WTC11 (cell line): ENCODE data around the gene GAP43. TPM values are rescaled to one million over a fixed set of nuclear protein-coding genes. Genes with fewer than 3 reads are reported as not detected.

Source experiments
- ATAC-seq: fragments of 200-7000 bp; cut with Tn5 transposase; 2 replicates; pipeline ENCODE4 v1.10.0; 2021; ENCODE audit warnings: mild to moderate bottlenecking, moderate library complexity
- CTCF ChIA-PET: fragments of 300-600 bp; sonication (Branson Sonifier 250); formaldehyde crosslinking; loops from one replicate; lab custom pipeline; 2021; ENCODE audit warnings: antibody characterized with exemption; lab: Charles Lee
- POLR2A ChIA-PET: fragments of 350-600 bp; sonication (Branson Sonifier 250); formaldehyde crosslinking; loops from one replicate; lab custom pipeline; 2021; ENCODE audit warnings: antibody characterized with exemption; lab: Charles Lee
- DNase-seq: peaks from one replicate; pipeline ENCODE4 v3.0.0; 2021; ENCODE audit warnings: low spot score
- H3K27ac Mint-ChIP-seq: 2 replicates; pipeline ENCODE4 v1.8.0; 2021; ENCODE audit warnings: mixed read lengths
- H3K27me3 Mint-ChIP-seq: 2 replicates; pipeline ENCODE4 v1.8.0; 2021; ENCODE audit warnings: low read depth, mild to moderate bottlenecking, moderate library complexity, mixed read lengths
- H3K36me3 Mint-ChIP-seq: 2 replicates; pipeline ENCODE4 v1.8.0; 2021; ENCODE audit warnings: mixed read lengths
- H3K4me1 Mint-ChIP-seq: 2 replicates; pipeline ENCODE4 v1.8.0; 2022; ENCODE audit warnings: mixed read lengths
- H3K4me3 Mint-ChIP-seq: 2 replicates; pipeline ENCODE4 v1.8.0; 2021; ENCODE audit warnings: mild to moderate bottlenecking, moderate library complexity, mixed read lengths
- H3K9me3 Mint-ChIP-seq: 2 replicates; pipeline ENCODE4 v1.8.0; 2021; ENCODE audit warnings: mixed read lengths
- ATF3 ChIP-seq: sonication (generic); formaldehyde crosslinking; conservative IDR thresholded peaks from 2 replicates; pipeline ENCODE4 v1.8.1; 2022; ENCODE audit warnings: mild to moderate bottlenecking, missing genetic modification reagents
- ATF6 ChIP-seq: sonication (generic); formaldehyde crosslinking; IDR thresholded peaks from 2 replicates; pipeline ENCODE4 v1.8.1; 2023; ENCODE audit warnings: mild to moderate bottlenecking, missing genetic modification reagents
- E2F4 ChIP-seq: sonication (generic); formaldehyde crosslinking; IDR thresholded peaks from 2 replicates; pipeline ENCODE4 v1.8.1; 2022; ENCODE audit warnings: low read depth, mild to moderate bottlenecking, moderate library complexity, missing genetic modification reagents, borderline replicate concordance
- ESRRA ChIP-seq: sonication (generic); formaldehyde crosslinking; IDR thresholded peaks from 2 replicates; pipeline ENCODE4 v1.8.1; 2022; ENCODE audit warnings: mild to moderate bottlenecking, missing genetic modification reagents, borderline replicate concordance
- ETV6 ChIP-seq: sonication (generic); formaldehyde crosslinking; IDR thresholded peaks from 2 replicates; pipeline ENCODE4 v1.8.1; 2022; ENCODE audit warnings: mild to moderate bottlenecking, missing genetic modification reagents
- FOXP1 ChIP-seq: sonication (generic); formaldehyde crosslinking; IDR thresholded peaks from 2 replicates; pipeline ENCODE4 v1.8.0; 2022; ENCODE audit warnings: missing genetic modification reagents, mild to moderate bottlenecking, moderate library complexity, borderline replicate concordance
- IRF2 ChIP-seq: sonication (generic); formaldehyde crosslinking; IDR thresholded peaks from 2 replicates; pipeline ENCODE4 v1.8.0; 2022; ENCODE audit warnings: low read depth, missing genetic modification reagents, borderline replicate concordance
- KAT7 ChIP-seq: sonication (generic); formaldehyde crosslinking; IDR thresholded peaks from 2 replicates; pipeline ENCODE4 v1.8.1; 2023; ENCODE audit warnings: missing genetic modification reagents, mild to moderate bottlenecking, borderline replicate concordance
- NFATC4 ChIP-seq: fragments of 250-450 bp; sonication (Bioruptor Pico); IDR thresholded peaks from 2 replicates; pipeline ENCODE4 v1.9.0; 2021; ENCODE audit warnings: mild to moderate bottlenecking
- NR1H2 ChIP-seq: sonication (generic); formaldehyde crosslinking; IDR thresholded peaks from 2 replicates; pipeline ENCODE4 v1.9.0; 2021; ENCODE audit warnings: mild to moderate bottlenecking, moderate library complexity, missing genetic modification reagents
- SMAD4 ChIP-seq: sonication (generic); formaldehyde crosslinking; IDR thresholded peaks from 2 replicates; pipeline ENCODE4 v1.8.0; 2022; ENCODE audit warnings: mild to moderate bottlenecking, missing genetic modification reagents
- TEAD1 ChIP-seq: sonication (generic); formaldehyde crosslinking; IDR thresholded peaks from 2 replicates; pipeline ENCODE4 v1.8.0; 2022; ENCODE audit warnings: mild to moderate bottlenecking, missing genetic modification reagents
- ZBTB21 ChIP-seq: sonication (generic); formaldehyde crosslinking; IDR thresholded peaks from 2 replicates; pipeline ENCODE4 v1.8.1; 2023; ENCODE audit warnings: mild to moderate bottlenecking, missing genetic modification reagents, borderline replicate concordance
- ZNF121 ChIP-seq: sonication (generic); formaldehyde crosslinking; IDR thresholded peaks from 2 replicates; pipeline ENCODE4 v1.8.0; 2023; ENCODE audit warnings: missing genetic modification reagents
- ZNF138 ChIP-seq: sonication (generic); formaldehyde crosslinking; conservative IDR thresholded peaks from 2 replicates; pipeline ENCODE4 v1.8.1; 2022; ENCODE audit warnings: mild to moderate bottlenecking, moderate library complexity, missing genetic modification reagents
- ZNF416 ChIP-seq: fragments of 250-450 bp; sonication (Bioruptor Pico); IDR thresholded peaks from 2 replicates; pipeline ENCODE4 v1.9.0; 2021; ENCODE audit warnings: mild to moderate bottlenecking, inconsistent platforms
- ZNF423 ChIP-seq: fragments of 250-450 bp; sonication (Bioruptor Pico); IDR thresholded peaks from 2 replicates; pipeline ENCODE4 v2.1.2; 2022; ENCODE audit warnings: mild to moderate bottlenecking, moderate library complexity
- ZNF512 ChIP-seq: sonication (generic); formaldehyde crosslinking; IDR thresholded peaks from 2 replicates; pipeline ENCODE4 v1.8.1; 2022; ENCODE audit warnings: missing genetic modification reagents, borderline replicate concordance
- total RNA-seq: library from RNA; stranded (reverse); gene quantifications from 3 replicates; pipeline ENCODE4 v1.2.3, GENCODE V29; 2021
- TF ChIP-seq, protein P1 (sequence below): sonication (generic); formaldehyde crosslinking; IDR thresholded peaks from 2 replicates; pipeline ENCODE4 v1.8.0; 2022; ENCODE audit warnings: mild to moderate bottlenecking, missing genetic modification reagents
- TF ChIP-seq, protein P2 (sequence below): fragments of 250-450 bp; sonication (Bioruptor Pico); IDR thresholded peaks from 2 replicates; pipeline ENCODE4 v1.9.0; 2021; ENCODE audit warnings: mild to moderate bottlenecking
- TF ChIP-seq, protein P3 (sequence below): sonication (generic); formaldehyde crosslinking; IDR thresholded peaks from 2 replicates; pipeline ENCODE4 v1.8.1; 2022; ENCODE audit warnings: mild to moderate bottlenecking, moderate library complexity, missing genetic modification reagents
- TF ChIP-seq, protein P4 (sequence below): fragments of 250-450 bp; sonication (Bioruptor Pico); conservative IDR thresholded peaks from 2 replicates; pipeline ENCODE4 v1.9.0; 2021; ENCODE audit warnings: mild to moderate bottlenecking

The GAP43 gene
- total RNA-seq, 1 experiment from 2014 or later: 19.9 TPM

- CTCF ChIA-PET: no interaction called here
- Mint-ChIP-seq H3K9me3 (peaks cover 24% of the 10 kb centered on the region), H3K27ac (no peak overlapping the region)
- TF ChIP-seq E2F4 (CRISPR knock-in tag): no peak
- TF ChIP-seq NR1H2 (CRISPR knock-in tag): no peak
- no peak for TF ChIP-seq FOXP1 (CRISPR knock-in tag)
- TF ChIP-seq ZNF512 (CRISPR knock-in tag): no peak
- TF ChIP-seq, protein P1, sequence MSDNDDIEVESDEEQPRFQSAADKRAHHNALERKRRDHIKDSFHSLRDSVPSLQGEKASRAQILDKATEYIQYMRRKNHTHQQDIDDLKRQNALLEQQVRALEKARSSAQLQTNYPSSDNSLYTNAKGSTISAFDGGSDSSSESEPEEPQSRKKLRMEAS (CRISPR knock-in tag): no peak
- no peak for TF ChIP-seq ESRRA
- TF ChIP-seq, protein P2, sequence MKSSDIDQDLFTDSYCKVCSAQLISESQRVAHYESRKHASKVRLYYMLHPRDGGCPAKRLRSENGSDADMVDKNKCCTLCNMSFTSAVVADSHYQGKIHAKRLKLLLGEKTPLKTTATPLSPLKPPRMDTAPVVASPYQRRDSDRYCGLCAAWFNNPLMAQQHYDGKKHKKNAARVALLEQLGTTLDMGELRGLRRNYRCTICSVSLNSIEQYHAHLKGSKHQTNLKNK: no peak
- TF ChIP-seq, protein P3, sequence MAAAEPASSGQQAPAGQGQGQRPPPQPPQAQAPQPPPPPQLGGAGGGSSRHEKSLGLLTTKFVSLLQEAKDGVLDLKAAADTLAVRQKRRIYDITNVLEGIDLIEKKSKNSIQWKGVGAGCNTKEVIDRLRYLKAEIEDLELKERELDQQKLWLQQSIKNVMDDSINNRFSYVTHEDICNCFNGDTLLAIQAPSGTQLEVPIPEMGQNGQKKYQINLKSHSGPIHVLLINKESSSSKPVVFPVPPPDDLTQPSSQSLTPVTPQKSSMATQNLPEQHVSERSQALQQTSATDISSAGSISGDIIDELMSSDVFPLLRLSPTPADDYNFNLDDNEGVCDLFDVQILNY: no peak
- TF ChIP-seq IRF2: no peak
- no peak for TF ChIP-seq ATF6 (CRISPR knock-in tag)
- TF ChIP-seq ZBTB21 (CRISPR knock-in tag): no peak
- TF ChIP-seq NFATC4: no peak
- TF ChIP-seq, all 79 proteins: peak for 0
- H3K36me3 Mint-ChIP-seq: peaks cover 5% of the 10 kb centered on the region; the same call in 1 of the 2 replicates
- ATAC-seq (no peak), DNase-seq (no peak)
- POLR2A ChIA-PET: no interaction called here
- H3K4me1 Mint-ChIP-seq: peaks cover 49% of the 10 kb centered on the region
- no peak overlapping the region for H3K4me3 Mint-ChIP-seq
- H3K27me3 Mint-ChIP-seq: no peaks in the 10 kb centered on the region
These were observed 5.7 kb upstream of the GAP43 start for GRCh38 chr3:115617591-115617990.

DNA sequence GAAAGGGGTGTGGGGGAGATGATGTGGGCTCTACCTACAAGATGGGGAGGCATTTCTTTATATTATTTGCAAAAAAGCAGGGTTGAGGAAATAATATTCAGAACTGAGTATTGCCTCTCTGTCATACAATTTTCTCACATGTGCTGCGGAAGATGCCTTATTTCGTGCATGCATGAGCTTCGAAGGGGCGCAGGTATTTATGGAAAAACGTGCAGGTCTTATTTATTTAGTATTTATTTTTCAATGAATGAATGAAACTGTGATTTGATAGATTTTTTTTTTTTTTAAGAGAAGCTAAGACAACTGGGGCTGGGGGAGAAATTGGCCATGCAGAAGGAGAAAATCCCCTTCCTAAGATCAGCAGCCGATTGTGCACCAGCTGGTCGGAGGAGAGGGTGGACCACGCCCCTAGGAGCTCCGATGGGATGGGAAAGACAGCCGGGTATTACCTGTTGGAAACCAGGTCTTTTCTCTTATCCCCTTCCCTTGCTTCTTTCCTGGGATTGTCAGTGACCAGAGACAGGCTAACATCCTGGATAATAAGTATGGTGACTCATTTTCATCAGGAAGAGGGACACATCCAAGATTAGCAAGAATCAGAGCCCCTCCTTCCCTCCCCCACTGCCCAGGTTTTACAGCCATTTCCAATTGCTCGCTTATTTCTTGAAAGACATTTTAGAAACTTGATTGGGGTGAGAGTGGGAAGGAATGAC is 875 bp downstream of the GAP43 start:
- H3K27me3 Mint-ChIP-seq: peaks cover 8% of the 10 kb centered on the region
- DNase-seq (peak; percentile 52), ATAC-seq (peak; percentile 27)
- TF ChIP-seq ZNF121: no peak
- no peak for TF ChIP-seq TEAD1 (CRISPR knock-in tag)
- no peak for TF ChIP-seq SMAD4 (CRISPR knock-in tag)
- TF ChIP-seq, protein P4, sequence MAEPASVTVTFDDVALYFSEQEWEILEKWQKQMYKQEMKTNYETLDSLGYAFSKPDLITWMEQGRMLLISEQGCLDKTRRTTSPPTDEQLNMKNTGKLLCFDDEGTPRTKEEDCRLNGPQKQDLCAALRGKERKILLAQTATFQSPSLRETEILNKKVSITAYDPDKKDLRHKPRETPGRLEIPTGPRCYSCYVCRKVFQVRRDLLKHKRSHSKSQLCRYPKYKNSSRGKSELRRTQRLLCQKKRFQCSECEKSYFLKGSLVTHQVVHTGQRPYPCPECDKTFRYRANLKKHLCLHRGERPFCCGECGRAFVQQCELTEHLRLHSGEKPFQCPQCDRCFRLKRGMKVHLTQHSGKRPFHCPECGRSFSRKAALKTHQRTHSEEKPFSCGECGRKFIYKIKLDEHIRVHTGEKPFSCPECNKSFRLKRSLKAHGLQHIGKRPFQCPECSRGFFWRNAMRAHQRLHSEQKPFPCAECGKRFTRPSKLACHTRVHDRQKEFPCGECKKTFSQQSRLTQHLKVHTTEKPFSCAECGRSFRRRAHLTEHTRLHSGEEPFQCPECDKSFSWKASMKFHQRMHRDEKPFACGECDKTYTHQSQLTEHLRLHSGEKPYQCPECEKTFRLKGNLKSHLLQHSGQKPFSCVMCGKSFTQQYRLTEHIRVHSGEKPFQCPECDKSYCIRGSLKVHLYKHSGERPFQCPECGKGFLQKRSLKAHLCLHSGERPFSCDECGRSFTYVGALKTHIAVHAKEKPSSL (CRISPR knock-in tag): no peak
- TF ChIP-seq FOXP1 (CRISPR knock-in tag): no peak
- no peak for TF ChIP-seq ZNF416 (CRISPR knock-in tag)
- no peak for TF ChIP-seq ZNF138 (CRISPR knock-in tag)
- TF ChIP-seq ETV6 (CRISPR knock-in tag): no peak
- TF ChIP-seq IRF2: no peak
- TF ChIP-seq ZNF423 (CRISPR knock-in tag): no peak
- no peak for TF ChIP-seq KAT7 (CRISPR knock-in tag)
- no peak for TF ChIP-seq ATF3 (CRISPR knock-in tag)
- no peaks in the 10 kb centered on the region for H3K9me3 Mint-ChIP-seq
- peak overlapping the region; percentile 81 for H3K4me3 Mint-ChIP-seq
- no peaks in the 10 kb centered on the region for H3K36me3 Mint-ChIP-seq
- H3K27ac Mint-ChIP-seq: no peak overlapping the region
- H3K4me1 Mint-ChIP-seq: peaks cover 31% of the 10 kb centered on the region
- POLR2A ChIA-PET: interaction anchor here (0.6 to 1.3 kb wide), 4 partner anchors 33 to 375 kb away, joined by 3 to 5 read pairs (median 3); no protein-coding TSS in a partner anchor
- CTCF ChIA-PET: interaction anchor here (0.9 to 2.0 kb wide), 5 partner anchors 33 to 160 kb away, joined by 3 to 7 read pairs (median 4); no protein-coding TSS in a partner anchor
